ENCODE data around the gene EPHB3.

DNA sequence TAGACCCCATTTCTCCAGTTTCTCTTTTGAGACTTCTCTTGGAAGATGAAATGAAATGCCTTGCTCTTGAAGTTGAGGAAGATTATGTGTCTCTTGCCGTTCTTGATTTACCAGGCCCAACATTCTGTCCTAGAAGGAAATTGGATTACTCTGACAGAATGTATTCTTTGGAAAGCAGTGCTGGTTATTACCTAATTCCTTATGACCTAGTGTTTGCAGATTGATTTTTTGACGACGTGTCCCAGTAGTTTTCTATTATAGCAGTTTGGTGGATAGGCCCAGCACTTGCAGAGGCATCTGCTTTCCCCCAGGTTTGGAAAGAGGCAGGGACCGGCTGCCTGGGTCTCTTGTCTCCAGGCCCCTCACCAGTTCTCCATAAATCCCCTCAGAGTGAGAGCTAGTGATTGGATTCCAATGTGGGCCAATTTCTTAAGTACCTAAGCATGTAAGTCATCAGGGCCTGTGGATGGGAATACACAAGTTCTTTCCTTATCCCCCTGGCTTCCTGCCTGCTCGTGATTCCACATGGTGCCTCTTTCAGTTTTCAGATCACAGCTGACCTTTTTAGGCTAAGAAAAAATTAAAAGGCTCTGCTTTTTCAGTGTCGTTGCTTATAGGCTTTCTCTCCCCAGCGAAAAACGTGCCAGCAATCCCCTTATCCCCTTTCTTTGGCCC, 50.2 kb downstream of the EPHB3 start:
- TF ChIP-seq, protein P1, sequence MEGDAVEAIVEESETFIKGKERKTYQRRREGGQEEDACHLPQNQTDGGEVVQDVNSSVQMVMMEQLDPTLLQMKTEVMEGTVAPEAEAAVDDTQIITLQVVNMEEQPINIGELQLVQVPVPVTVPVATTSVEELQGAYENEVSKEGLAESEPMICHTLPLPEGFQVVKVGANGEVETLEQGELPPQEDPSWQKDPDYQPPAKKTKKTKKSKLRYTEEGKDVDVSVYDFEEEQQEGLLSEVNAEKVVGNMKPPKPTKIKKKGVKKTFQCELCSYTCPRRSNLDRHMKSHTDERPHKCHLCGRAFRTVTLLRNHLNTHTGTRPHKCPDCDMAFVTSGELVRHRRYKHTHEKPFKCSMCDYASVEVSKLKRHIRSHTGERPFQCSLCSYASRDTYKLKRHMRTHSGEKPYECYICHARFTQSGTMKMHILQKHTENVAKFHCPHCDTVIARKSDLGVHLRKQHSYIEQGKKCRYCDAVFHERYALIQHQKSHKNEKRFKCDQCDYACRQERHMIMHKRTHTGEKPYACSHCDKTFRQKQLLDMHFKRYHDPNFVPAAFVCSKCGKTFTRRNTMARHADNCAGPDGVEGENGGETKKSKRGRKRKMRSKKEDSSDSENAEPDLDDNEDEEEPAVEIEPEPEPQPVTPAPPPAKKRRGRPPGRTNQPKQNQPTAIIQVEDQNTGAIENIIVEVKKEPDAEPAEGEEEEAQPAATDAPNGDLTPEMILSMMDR (IDR thresholded peaks at IDR 0.05; ENCODE audit: low read depth, low read length): no peak
- TF ChIP-seq POLR2A (IDR thresholded peaks at IDR 0.05; ENCODE audit: extremely low read depth, insufficient read length) (no peak), MAX (IDR thresholded peaks at IDR 0.05; ENCODE audit: low read depth, low read length) (no peak)

Data from NB4 (cell line).